HAP-1 (cell line): ENCODE results near the gene TRERF1.
"Not testable (repeated sequence)": the region's sequence is repeated elsewhere in the genome, so short reads cannot be mapped to it uniquely, and the experiment has no call there.

ENCODE experiments used
- DNase-seq, 2 experiments: peaks; one replicate each; pipeline ENCODE4 v3.0.0-alpha.2; 2016 to 2020; ENCODE audit warnings: low spot score in 2 of 2
- H3K27me3 ChIP-seq: fragments of 250-450 bp; sonication (Bioruptor Pico); 2 replicates; pipeline ENCODE4 v1.5.1; 2020; ENCODE audit warnings: low read depth, mild to moderate bottlenecking, moderate library complexity
- H3K36me3 ChIP-seq: fragments of 250-450 bp; sonication (Bioruptor Pico); replicated peaks from 2 replicates; pipeline ENCODE4 v1.5.1; 2020; ENCODE audit warnings: mild to moderate bottlenecking
- H3K4me1 ChIP-seq: fragments of 250-450 bp; sonication (Bioruptor Pico); 2 replicates; pipeline ENCODE4 v1.5.1; 2020; ENCODE audit warnings: mild to moderate bottlenecking
- H3K4me3 ChIP-seq: fragments of 250-450 bp; sonication (Bioruptor Pico); 2 replicates; pipeline ENCODE4 v1.5.1; 2020; ENCODE audit warnings: mild to moderate bottlenecking, moderate library complexity
- H3K9me3 ChIP-seq: fragments of 250-450 bp; sonication (Bioruptor Pico); 2 replicates; pipeline ENCODE4 v1.5.1; 2020; ENCODE audit warnings: mild to moderate bottlenecking, moderate library complexity
- in situ Hi-C: fragments of 300-500 bp; cut with MboI; formaldehyde crosslinking; loops from 3 replicates; pipeline ENCODE4 v1.14.3; 2020; ENCODE audit warnings: low sequenced_read_pairs, inconsistent platforms, mixed read lengths

Gene TRERF1

GRCh38 chr6:42202131-42202915, 249.4 kb downstream of the TRERF1 start:
- H3K27me3 ChIP-seq, H3K4me3 ChIP-seq, H3K4me1 ChIP-seq, H3K9me3 ChIP-seq: not testable (repeated sequence)
- in situ Hi-C loops: loop anchor here (25.0 kb wide), 1 partner anchor 685 kb away; the partner anchor contains the start of gene RPL7L1
- H3K36me3 ChIP-seq: peaks cover 17% of the 10 kb centered on the region
- DNase-seq: peak in 1 of 2 experiments; percentile 8

DNA sequence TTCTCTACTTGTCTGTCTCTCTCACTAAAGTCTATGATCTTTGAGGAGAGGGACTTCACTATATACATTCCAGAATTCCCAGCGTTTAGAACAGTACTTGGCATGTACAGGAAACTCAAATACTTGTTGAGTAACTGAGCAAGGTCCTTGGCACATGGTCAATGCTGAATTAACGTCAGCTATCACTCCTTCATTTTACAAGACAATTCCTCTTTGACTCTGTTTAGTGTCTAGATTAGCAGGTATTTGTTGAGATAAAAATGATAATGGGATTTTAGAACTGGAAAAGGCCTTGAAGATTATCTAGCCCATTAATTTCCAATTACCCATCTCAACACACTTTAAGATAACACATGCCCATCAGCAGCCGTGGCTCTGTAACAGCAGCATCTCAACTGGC, 250.3 kb downstream of the TRERF1 start:
- in situ Hi-C loops: loop anchor here (25.0 kb wide), 1 partner anchor 686 kb away; the partner anchor contains the start of gene RPL7L1
- no peaks in the 10 kb centered on the region for H3K9me3 ChIP-seq
- H3K4me3 ChIP-seq: no peak overlapping the region
- peaks cover 13% of the 10 kb centered on the region for H3K36me3 ChIP-seq
- no peak for DNase-seq
- no peaks in the 10 kb centered on the region for H3K27me3 ChIP-seq
- no peaks in the 10 kb centered on the region for H3K4me1 ChIP-seq

- H3K4me1 ChIP-seq: no peaks in the 10 kb centered on the region
- H3K27me3 ChIP-seq: no peaks in the 10 kb centered on the region
- H3K36me3 ChIP-seq: peaks cover 6% of the 10 kb centered on the region
- no peak for DNase-seq
- in situ Hi-C loops: loop anchor here (25.0 kb wide), 1 partner anchor 687 kb away; the partner anchor contains the start of gene RPL7L1
- H3K4me3 ChIP-seq: no peak overlapping the region
- H3K9me3 ChIP-seq: no peaks in the 10 kb centered on the region
Observed at GRCh38 chr6:42200035-42200434, 251.7 kb downstream of the TRERF1 start.

- Histone ChIP-seq H3K4me3 (no peak overlapping the region), H3K9me3 (no peaks in the 10 kb centered on the region), H3K27me3 (no peaks in the 10 kb centered on the region), H3K4me1 (no peaks in the 10 kb centered on the region), H3K36me3 (peaks cover 1% of the 10 kb centered on the region)
- in situ Hi-C loops: no loop called here
- DNase-seq: no peak
Observed at GRCh38 chr6:42199106-42199981, 252.4 kb downstream of the TRERF1 start.

DNA sequence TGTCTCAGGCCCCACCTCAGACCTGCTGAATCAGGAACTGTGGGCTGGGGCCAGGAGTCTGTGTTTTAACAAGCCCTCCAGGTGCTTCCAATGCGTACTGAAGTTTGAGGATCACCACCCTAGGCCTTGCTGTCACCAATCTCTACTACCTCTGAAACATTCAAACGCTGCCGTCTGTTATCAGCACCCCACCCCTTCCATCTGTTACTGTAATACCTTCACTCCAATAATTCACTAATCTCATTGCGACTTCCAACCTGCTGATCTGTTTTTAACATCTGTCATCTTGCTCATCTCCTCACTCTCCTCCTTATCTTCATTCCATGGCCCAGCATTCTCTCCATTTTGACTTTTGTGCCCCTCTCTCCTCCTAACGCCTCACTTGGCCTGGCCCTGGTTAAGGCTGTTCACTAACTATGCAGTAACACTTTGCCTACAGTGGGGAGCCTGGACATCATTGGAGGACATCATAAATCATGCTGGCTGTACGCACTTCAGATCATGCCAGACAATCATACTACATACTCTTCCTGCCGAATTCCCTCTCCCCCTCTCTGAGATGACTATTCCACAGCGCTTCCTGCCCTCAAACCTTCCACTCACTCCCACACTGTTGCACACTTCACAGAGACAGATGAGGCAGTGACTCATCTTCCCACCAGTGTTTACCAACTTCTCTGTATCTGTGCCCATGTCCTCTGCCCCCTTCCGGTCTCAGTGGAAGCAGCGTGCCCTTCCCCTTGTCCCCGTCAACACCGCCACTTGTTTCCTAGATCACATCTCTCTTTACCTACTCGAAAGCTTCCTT, 254.0 kb downstream of the TRERF1 start:
- no peak for DNase-seq
- H3K27me3 ChIP-seq: no peaks in the 10 kb centered on the region
- H3K4me1 ChIP-seq: peaks cover 9% of the 10 kb centered on the region
- in situ Hi-C loops: no loop called here
- no peak overlapping the region for H3K4me3 ChIP-seq
- H3K9me3 ChIP-seq: no peaks in the 10 kb centered on the region
- no peaks in the 10 kb centered on the region; the same call in 1 of the 2 replicates for H3K36me3 ChIP-seq

DNA sequence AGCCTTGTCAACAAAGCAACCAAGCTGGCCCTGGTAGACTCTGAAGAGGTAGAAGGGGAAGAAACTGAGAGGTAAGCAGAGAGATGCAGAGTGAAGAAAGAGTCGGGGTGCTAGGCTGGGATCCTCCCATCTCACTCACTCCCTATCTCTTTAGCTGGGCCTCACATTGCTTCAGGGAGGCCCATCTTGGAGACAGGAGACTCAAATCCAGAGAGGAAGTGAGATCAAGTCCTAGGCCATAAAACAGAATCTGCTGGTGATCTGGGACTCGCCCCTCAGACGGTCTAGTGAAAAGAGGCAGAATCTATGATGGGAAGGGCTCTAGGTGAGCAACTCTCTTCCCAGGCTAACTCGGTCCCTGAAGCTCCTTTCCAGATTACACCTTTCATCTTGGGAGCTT, 256.3 kb downstream of the TRERF1 start:
- in situ Hi-C loops: no loop called here
- Histone ChIP-seq H3K36me3 (no peaks in the 10 kb centered on the region), H3K4me1 (peaks cover 9% of the 10 kb centered on the region), H3K27me3 (no peaks in the 10 kb centered on the region), H3K9me3 (no peaks in the 10 kb centered on the region), H3K4me3 (no peak overlapping the region)
- no peak for DNase-seq

DNA sequence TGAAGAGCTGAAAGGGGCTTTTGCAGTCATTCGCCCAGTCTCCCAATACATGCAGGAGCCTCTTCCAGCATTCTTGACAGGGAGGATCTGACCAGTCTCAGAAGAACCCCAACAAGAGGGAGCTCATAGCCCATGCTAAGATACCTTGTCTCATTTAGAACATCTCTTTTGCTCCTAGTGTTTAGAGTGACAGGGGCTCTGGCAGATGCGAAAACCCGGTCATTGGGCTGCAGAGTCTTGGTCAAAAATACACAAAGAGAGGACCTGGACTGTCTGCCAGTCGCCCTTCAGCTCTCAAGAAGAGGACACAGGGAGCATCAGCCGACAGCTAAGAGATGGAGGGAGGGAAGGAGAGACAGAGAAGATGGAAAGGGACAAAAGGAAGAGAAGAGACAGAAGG, 257.7 kb downstream of the TRERF1 start:
- H3K9me3 ChIP-seq: no peaks in the 10 kb centered on the region
- no peaks in the 10 kb centered on the region for H3K27me3 ChIP-seq
- DNase-seq: no peak
- H3K36me3 ChIP-seq: no peaks in the 10 kb centered on the region
- no peak overlapping the region for H3K4me3 ChIP-seq
- in situ Hi-C loops: no loop called here
- H3K4me1 ChIP-seq: peaks cover 9% of the 10 kb centered on the region

DNA sequence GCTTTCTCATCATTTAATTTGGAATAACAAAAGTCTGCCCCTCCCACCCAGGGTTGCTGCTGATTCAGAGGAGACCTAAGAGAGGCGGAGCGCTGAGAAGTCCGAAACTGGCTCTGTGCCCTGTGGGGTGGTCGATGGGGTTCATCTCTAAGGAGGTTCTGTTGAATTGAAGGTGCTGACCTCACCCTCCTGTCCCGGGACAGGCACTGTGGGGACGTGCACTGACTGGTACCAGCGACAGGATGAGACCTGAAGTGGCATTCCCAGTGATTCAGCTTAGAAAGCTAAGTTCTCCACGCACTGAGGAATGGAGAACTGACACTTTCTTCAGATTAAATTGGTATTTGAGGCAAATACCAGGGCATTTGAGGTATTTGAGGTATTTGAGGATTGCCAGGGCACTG, 258.2 kb downstream of the TRERF1 start:
- H3K9me3 ChIP-seq: no peaks in the 10 kb centered on the region
- peak; percentile 43 to 58 for DNase-seq
- no peaks in the 10 kb centered on the region for H3K27me3 ChIP-seq
- H3K4me1 ChIP-seq: peaks cover 9% of the 10 kb centered on the region
- no peak overlapping the region for H3K4me3 ChIP-seq
- in situ Hi-C loops: no loop called here
- no peaks in the 10 kb centered on the region for H3K36me3 ChIP-seq

DNA sequence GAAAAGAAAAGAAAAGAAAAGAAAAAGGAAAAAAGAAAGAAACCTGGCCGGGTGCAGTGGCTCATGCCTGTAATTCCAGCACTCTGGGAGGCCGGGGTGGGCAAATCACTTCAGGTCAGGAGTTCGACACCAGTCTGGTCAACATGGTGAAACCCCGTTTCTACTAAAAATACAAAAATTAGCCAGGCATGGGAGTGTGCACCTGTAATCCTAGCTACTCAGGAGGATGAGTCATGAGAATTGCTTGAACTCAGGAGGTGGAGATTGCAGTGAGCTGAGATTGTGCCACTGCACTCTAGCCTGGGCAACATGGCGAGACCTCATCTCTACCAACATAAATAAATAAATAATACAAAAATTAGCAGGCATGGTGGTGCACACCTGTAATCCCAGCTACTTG, 259.3 kb downstream of the TRERF1 start:
- H3K36me3 ChIP-seq, in situ Hi-C loops, H3K4me3 ChIP-seq, H3K27me3 ChIP-seq, H3K4me1 ChIP-seq, DNase-seq, H3K9me3 ChIP-seq: not testable (repeated sequence)

DNA sequence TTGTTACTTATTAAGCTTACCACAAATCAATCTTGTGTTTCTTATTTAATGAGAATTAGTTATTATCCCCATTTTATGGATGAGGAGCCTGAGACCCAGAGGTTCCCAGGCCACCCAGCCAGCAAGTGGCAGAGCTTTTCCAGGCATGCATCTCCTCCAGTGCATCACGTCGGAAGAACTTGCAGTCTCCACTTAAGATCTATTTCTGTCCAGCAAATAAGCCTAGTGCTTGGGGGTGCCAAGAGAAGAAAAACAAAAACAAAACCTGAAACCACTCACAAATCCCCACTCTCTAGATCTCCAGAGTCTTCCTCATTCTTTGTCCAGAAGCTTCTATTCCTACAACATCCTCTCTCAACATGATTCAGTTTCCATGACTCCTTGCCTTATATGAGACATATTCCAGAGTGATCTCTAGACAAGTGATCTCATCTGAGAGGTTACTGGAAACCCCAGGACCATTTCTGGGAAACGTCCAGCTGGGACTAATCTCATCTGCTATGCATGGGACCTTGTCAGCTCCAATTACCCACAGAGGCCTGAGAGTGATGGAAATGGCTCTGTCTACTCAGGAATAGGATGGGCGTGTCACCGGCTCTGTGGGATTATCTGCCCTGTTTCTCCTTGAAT, 261.1 kb downstream of the TRERF1 start:
- Histone ChIP-seq H3K36me3 (no peaks in the 10 kb centered on the region), H3K4me3 (no peak overlapping the region), H3K27me3 (no peaks in the 10 kb centered on the region), H3K4me1 (peaks cover 9% of the 10 kb centered on the region), H3K9me3 (no peaks in the 10 kb centered on the region)
- in situ Hi-C loops: no loop called here
- no peak for DNase-seq

- Histone ChIP-seq H3K4me1 (peaks cover 5% of the 10 kb centered on the region), H3K9me3 (no peaks in the 10 kb centered on the region), H3K27me3 (no peaks in the 10 kb centered on the region), H3K4me3 (no peak overlapping the region), H3K36me3 (no peaks in the 10 kb centered on the region)
- DNase-seq: no peak
- in situ Hi-C loops: no loop called here
Observed at GRCh38 chr6:42188406-42188805, 263.3 kb downstream of the TRERF1 start.

DNA sequence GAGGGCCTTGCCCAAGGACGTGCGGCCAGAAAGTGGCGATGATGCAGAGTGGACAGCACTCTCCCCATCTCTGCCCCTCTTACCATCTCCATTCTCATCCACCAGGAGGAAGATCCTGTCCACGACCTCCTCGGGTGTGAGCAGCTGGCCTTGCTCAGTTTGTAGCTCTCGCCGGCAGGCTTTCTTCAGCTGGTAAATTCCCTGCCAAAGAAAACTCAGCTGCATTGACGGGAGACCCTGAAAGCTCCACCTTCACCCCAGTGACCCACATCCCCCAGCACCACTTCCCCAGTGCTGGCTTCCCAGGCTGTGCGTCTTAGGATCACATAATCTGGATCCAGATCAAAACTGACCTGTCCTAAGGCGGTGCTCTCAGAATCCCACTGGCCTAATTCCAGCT, 266.1 kb downstream of the TRERF1 start:
- H3K9me3 ChIP-seq: no peaks in the 10 kb centered on the region

GRCh38 chr6:42184475-42184874, 267.3 kb downstream of the TRERF1 start:
- no peaks in the 10 kb centered on the region for H3K27me3 ChIP-seq
- H3K36me3 ChIP-seq: no peaks in the 10 kb centered on the region
- H3K4me1 ChIP-seq: no peaks in the 10 kb centered on the region
- no peak for DNase-seq
- H3K9me3 ChIP-seq: no peaks in the 10 kb centered on the region
- in situ Hi-C loops: no loop called here
- H3K4me3 ChIP-seq: no peak overlapping the region

More for the DNA sequence above, 266.1 kb downstream of the TRERF1 start:
- Histone ChIP-seq H3K27me3 (no peaks in the 10 kb centered on the region), H3K4me1 (no peaks in the 10 kb centered on the region), H3K36me3 (no peaks in the 10 kb centered on the region), H3K4me3 (no peak overlapping the region)
- peak in 1 of 2 experiments; percentile 1 for DNase-seq
- in situ Hi-C loops: no loop called here
